ENCODE data around the gene CKB. TPM values are rescaled to one million over a fixed set of nuclear protein-coding genes. Genes with fewer than 3 reads are reported as not detected.

The CKB gene
- total and polyA plus RNA-seq, 9 of the 15 experiments (the other 6 are each of a cell fraction or from before 2014, with no cell fraction given): 23.9 to 692 (median 132) TPM

DNA sequence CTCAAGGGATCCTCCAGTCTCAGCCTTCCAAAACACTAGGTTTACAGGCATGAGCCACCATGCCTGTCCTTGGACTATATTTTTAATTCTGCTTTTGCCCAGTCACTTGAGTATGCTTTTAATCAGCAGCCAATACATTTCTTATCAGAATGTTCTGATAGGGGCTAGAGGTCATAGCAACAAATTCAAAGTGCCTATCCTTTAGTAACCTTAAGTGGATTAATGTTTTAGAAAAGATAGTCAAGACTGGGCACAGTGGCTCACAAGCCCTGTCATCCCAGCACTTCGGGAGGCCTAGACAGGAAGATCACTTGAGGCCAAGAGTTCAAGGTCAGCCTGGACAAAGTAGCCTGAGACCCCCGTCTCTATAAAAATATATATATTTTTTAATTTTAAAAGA lies 37.1 kb downstream of the CKB start:
- H3K4me1 ChIP-seq (replicated peaks in 1 of 2; ENCODE audit: control insufficient read depth in 2 of 2, insufficient read depth in 2 of 2, low read length in 2 of 2): no peaks in the 10 kb centered on the region
- ATAC-seq: no peak
- DNase-seq (ENCODE audit: extremely low read depth in 1 of 4, low spot score in 3 of 4): no peak
- 95% methylated on average over 2 of the region's 2 CpGs for WGBS (ENCODE audit: insufficient coverage, low coverage, missing lambda C conversion rate)
- no peak overlapping the region for H2AFZ ChIP-seq (ENCODE audit: low read depth, low read length)
- TF ChIP-seq, protein P1, sequence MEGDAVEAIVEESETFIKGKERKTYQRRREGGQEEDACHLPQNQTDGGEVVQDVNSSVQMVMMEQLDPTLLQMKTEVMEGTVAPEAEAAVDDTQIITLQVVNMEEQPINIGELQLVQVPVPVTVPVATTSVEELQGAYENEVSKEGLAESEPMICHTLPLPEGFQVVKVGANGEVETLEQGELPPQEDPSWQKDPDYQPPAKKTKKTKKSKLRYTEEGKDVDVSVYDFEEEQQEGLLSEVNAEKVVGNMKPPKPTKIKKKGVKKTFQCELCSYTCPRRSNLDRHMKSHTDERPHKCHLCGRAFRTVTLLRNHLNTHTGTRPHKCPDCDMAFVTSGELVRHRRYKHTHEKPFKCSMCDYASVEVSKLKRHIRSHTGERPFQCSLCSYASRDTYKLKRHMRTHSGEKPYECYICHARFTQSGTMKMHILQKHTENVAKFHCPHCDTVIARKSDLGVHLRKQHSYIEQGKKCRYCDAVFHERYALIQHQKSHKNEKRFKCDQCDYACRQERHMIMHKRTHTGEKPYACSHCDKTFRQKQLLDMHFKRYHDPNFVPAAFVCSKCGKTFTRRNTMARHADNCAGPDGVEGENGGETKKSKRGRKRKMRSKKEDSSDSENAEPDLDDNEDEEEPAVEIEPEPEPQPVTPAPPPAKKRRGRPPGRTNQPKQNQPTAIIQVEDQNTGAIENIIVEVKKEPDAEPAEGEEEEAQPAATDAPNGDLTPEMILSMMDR (IDR thresholded peaks at IDR 0.05 in 2 of 3, conservative IDR thresholded peaks at IDR 0.05 in 1 of 3; ENCODE audit: insufficient read depth in 2 of 3, low read depth in 1 of 3, low read length in 3 of 3): no peak
- no peak for TF ChIP-seq EP300 (IDR thresholded peaks at IDR 0.05; ENCODE audit: low read length)
- TF ChIP-seq, protein P2, sequence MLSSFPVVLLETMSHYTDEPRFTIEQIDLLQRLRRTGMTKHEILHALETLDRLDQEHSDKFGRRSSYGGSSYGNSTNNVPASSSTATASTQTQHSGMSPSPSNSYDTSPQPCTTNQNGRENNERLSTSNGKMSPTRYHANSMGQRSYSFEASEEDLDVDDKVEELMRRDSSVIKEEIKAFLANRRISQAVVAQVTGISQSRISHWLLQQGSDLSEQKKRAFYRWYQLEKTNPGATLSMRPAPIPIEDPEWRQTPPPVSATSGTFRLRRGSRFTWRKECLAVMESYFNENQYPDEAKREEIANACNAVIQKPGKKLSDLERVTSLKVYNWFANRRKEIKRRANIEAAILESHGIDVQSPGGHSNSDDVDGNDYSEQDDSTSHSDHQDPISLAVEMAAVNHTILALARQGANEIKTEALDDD (IDR thresholded peaks at IDR 0.05): no peak
- TF ChIP-seq ZNF134 (CRISPR knock-in tag; conservative IDR thresholded peaks at IDR 0.05): no peak
- TF ChIP-seq SRF (CRISPR knock-in tag; IDR thresholded peaks at IDR 0.05): no peak
- no peak for TF ChIP-seq POLR3A (IDR thresholded peaks at IDR 0.05; ENCODE audit: borderline replicate concordance, extremely low read depth, insufficient read depth, insufficient read length)
- no peak for TF ChIP-seq EWSR1 (IDR thresholded peaks at IDR 0.05; ENCODE audit: borderline replicate concordance, low read depth, partially characterized antibody)
- TF ChIP-seq, protein P3, sequence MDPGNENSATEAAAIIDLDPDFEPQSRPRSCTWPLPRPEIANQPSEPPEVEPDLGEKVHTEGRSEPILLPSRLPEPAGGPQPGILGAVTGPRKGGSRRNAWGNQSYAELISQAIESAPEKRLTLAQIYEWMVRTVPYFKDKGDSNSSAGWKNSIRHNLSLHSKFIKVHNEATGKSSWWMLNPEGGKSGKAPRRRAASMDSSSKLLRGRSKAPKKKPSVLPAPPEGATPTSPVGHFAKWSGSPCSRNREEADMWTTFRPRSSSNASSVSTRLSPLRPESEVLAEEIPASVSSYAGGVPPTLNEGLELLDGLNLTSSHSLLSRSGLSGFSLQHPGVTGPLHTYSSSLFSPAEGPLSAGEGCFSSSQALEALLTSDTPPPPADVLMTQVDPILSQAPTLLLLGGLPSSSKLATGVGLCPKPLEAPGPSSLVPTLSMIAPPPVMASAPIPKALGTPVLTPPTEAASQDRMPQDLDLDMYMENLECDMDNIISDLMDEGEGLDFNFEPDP (CRISPR knock-in tag; IDR thresholded peaks at IDR 0.05): no peak
- H3K9me1 ChIP-seq (ENCODE audit: control insufficient read depth, insufficient read depth, low read length): no peaks in the 10 kb centered on the region
- H3K9ac ChIP-seq (ENCODE audit: insufficient read depth in 1 of 2, low read depth in 2 of 2, low read length in 2 of 2): no peak overlapping the region
- H3K27me3 ChIP-seq (ENCODE audit: control insufficient read depth in 2 of 2, insufficient read depth in 2 of 2, low read length in 2 of 2): no peaks in the 10 kb centered on the region
- H4K20me1 ChIP-seq (replicated peaks; ENCODE audit: control insufficient read depth, insufficient read depth, low read length): no peaks in the 10 kb centered on the region
- no peak overlapping the region for H3K27ac ChIP-seq (ENCODE audit: extremely low read depth, low read depth, low read length)
- in situ Hi-C loops (cut with MboI): no loop called here
- H3K4me2 ChIP-seq (ENCODE audit: insufficient read depth, low read length): no peak overlapping the region
- H3K9me3 ChIP-seq (replicated peaks; ENCODE audit: control insufficient read depth, insufficient read depth, low read depth, low read length): no peaks in the 10 kb centered on the region
- H3K4me3 ChIP-seq: no peak overlapping the region
- POLR2A ChIA-PET: no interaction called here
- no peak for FAIRE-seq
- H3K79me2 ChIP-seq (ENCODE audit: control insufficient read depth, insufficient read depth, low read length): no peaks in the 10 kb centered on the region
- intact Hi-C loops (cut with micrococcal nuclease): no loop called here
- H3K36me3 ChIP-seq (ENCODE audit: control insufficient read depth, insufficient read depth, low read length): peaks cover 55% of the 10 kb centered on the region
- BruUV-seq (replicated peaks): no TSS peak
- CTCF ChIA-PET (ENCODE audit: low intra/inter-chr PET ratio): no interaction called here
